Left lung (tissue), 10 donors: ENCODE results near the gene CSNK1G1. TPM values are rescaled to one million over a fixed set of nuclear protein-coding genes. Genes with fewer than 3 reads are reported as not detected.

Experiments used
- ATAC-seq: fragments of 200-7000 bp; cut with Tn5 transposase; one replicate; pipeline ENCODE4 v1.9.1; 2020; ENCODE audit warnings: moderate library complexity
- DNase-seq, 4 donors: peaks; one replicate each; pipeline ENCODE4 v3.0.0-alpha.2; 2013 to 2020
- H3K27ac ChIP-seq, 2 donors: fragments of 200-600 bp; sonication (generic) in 1 of 2; one replicate each; pipeline versions ENCODE4 v1.5.0 to v1.8.0; 2020 to 2021
- H3K27me3 ChIP-seq, 2 donors: fragments of 200-600 bp; sonication (generic) in 1 of 2; one replicate each; pipeline versions ENCODE4 v1.5.0 to v1.8.0; 2020 to 2021
- H3K36me3 ChIP-seq, 2 donors: fragments of 200-600 bp; sonication (generic) in 1 of 2; one replicate each; pipeline versions ENCODE4 v1.5.0 to v1.8.0; 2020 to 2021
- H3K4me1 ChIP-seq, 2 donors: fragments of 200-600 bp; one replicate each; pipeline ENCODE4 v1.8.0; 2021
- H3K4me3 ChIP-seq, 2 donors: fragments of 200-600 bp; sonication (generic) in 1 of 2; one replicate each; pipeline versions ENCODE4 v1.5.0 to v1.8.0; 2020 to 2021; ENCODE audit warnings: mild to moderate bottlenecking in 1 of 2
- H3K9me3 ChIP-seq, 2 donors: fragments of 200-600 bp; sonication (generic) in 1 of 2; one replicate each; pipeline versions ENCODE4 v1.5.0 to v1.8.0; 2020 to 2021
- intact Hi-C, 2 donors: fragments of 100-400 bp; cut with DNase I; formaldehyde crosslinking; loops; one replicate each; pipeline versions ENCODE4 v1.11.2 to v1.14.2; 2022
- polyA plus RNA-seq, 6 donors: library from polyadenylated mRNA; unstranded; fragments of 120-200 nt; gene quantifications; one replicate each; pipeline ENCODE4 v1.2.1, GENCODE V29; 2013; ENCODE audit not compliant: insufficient read length in 6 of 6
- total RNA-seq, 2 donors: library from RNA; stranded (reverse); fragmentation: NEBNext Ultra II Directional; extraction: Animal tissue kit (Norgen Biotek cat#: 25700); gene quantifications; one replicate each; pipeline ENCODE4 v1.2.1, GENCODE V29; 2021
- TF ChIP-seq, protein P1 (sequence below), 2 donors: fragments of 200-600 bp; sonication (generic) in 1 of 2; IDR thresholded peaks; one replicate each; pipeline versions ENCODE4 v1.5.0 to v1.8.0; 2021; ENCODE audit warnings: antibody characterized with exemption in 2 of 2
- donor health status: DM: no; HTN: yes; CAD: no.
- donor health status: DM: no; HTN: no; CAD: no.

The CSNK1G1 gene
- total and polyA plus RNA-seq, 8 donors, result 17.7 to 23.1 (median 20.5) TPM

- no peak overlapping the region for H3K27ac ChIP-seq
- H3K4me3 ChIP-seq, result no peak overlapping the region
- no peak for DNase-seq
- H3K9me3 ChIP-seq, result peaks cover 0 to 6% of the 10 kb centered on the region in 2 donors
- H3K4me1 ChIP-seq, result no peaks in the 10 kb centered on the region
- ATAC-seq, result no peak
- no peaks in the 10 kb centered on the region for H3K36me3 ChIP-seq
- TF ChIP-seq, protein P1, sequence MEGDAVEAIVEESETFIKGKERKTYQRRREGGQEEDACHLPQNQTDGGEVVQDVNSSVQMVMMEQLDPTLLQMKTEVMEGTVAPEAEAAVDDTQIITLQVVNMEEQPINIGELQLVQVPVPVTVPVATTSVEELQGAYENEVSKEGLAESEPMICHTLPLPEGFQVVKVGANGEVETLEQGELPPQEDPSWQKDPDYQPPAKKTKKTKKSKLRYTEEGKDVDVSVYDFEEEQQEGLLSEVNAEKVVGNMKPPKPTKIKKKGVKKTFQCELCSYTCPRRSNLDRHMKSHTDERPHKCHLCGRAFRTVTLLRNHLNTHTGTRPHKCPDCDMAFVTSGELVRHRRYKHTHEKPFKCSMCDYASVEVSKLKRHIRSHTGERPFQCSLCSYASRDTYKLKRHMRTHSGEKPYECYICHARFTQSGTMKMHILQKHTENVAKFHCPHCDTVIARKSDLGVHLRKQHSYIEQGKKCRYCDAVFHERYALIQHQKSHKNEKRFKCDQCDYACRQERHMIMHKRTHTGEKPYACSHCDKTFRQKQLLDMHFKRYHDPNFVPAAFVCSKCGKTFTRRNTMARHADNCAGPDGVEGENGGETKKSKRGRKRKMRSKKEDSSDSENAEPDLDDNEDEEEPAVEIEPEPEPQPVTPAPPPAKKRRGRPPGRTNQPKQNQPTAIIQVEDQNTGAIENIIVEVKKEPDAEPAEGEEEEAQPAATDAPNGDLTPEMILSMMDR (IDR thresholded peaks at IDR 0.05), result no peak
- intact Hi-C loops, result no loop called here
- H3K27me3 ChIP-seq, result no peaks in the 10 kb centered on the region
These were observed 91.5 kb downstream of the CSNK1G1 start for GRCh38 chr15:64264502-64264901.

GRCh38 chr15:64263567-64263966 is 92.4 kb downstream of the CSNK1G1 start:
- Histone ChIP-seq H3K4me3 (no peak overlapping the region), H3K27me3 (no peaks in the 10 kb centered on the region), H3K36me3 (no peaks in the 10 kb centered on the region), H3K9me3 (peaks cover 0 to 6% of the 10 kb centered on the region in 2 donors), H3K4me1 (no peaks in the 10 kb centered on the region), H3K27ac (no peak overlapping the region)
- TF ChIP-seq, protein P1 (IDR thresholded peaks at IDR 0.05), result no peak
- ATAC-seq, result no peak
- no peak for DNase-seq
- intact Hi-C loops, result no loop called here

DNA sequence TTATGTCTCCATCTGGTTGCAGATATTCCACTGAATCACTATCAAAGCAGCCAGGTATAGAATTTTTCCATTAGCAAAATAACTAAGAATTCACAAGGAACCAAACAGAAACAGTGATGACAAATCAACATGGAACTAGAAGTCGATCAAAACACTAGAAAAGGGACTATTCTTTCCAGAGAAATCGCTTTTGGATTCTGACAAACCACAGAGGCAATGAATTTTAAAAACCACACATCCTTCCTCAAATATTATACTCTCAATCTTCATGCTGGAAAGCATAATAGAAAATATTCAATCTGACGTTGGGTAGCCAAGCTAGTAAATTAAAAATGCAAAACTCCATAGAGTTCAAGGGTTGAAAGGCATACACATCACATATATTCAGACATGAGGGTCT is 99.9 kb downstream of the CSNK1G1 start:
- Histone ChIP-seq H3K36me3 (no peaks in the 10 kb centered on the region), H3K9me3 (no peaks in the 10 kb centered on the region), H3K27me3 (no peaks in the 10 kb centered on the region), H3K4me3 (no peak overlapping the region), H3K27ac (no peak overlapping the region), H3K4me1 (no peaks in the 10 kb centered on the region)
- DNase-seq (no peak), ATAC-seq (no peak)
- TF ChIP-seq, protein P1 (IDR thresholded peaks at IDR 0.05), result no peak
- intact Hi-C loops, result no loop called here

DNA sequence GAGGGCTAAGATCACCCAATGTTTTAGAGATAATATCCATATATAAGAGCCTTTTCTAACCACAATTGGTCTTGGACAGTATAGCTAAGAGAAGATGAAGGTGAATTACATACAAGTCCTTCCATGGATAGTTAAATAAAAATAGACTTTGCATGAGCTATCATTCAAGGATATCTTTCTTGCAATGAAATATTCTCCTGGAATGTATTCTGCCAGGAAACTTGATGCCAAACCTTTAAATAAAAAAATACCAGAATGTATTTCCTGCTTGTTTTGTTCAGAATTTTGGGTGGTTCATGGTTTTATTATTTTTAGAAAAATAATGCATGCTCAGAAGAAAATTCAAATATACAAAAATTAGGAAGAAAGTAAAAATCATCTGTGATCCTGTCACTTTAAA is 104.3 kb downstream of the CSNK1G1 start:
- ATAC-seq (no peak), DNase-seq (no peak)
- no peak overlapping the region for H3K27ac ChIP-seq
- H3K9me3 ChIP-seq, result no peaks in the 10 kb centered on the region
- H3K4me3 ChIP-seq, result no peak overlapping the region
- no peaks in the 10 kb centered on the region for H3K27me3 ChIP-seq
- intact Hi-C loops, result no loop called here
- peaks cover 0 to 5% of the 10 kb centered on the region in 2 donors for H3K36me3 ChIP-seq
- TF ChIP-seq, protein P1 (IDR thresholded peaks at IDR 0.05), result no peak
- H3K4me1 ChIP-seq, result peaks cover 4 to 9% of the 10 kb centered on the region in 2 donors

DNA sequence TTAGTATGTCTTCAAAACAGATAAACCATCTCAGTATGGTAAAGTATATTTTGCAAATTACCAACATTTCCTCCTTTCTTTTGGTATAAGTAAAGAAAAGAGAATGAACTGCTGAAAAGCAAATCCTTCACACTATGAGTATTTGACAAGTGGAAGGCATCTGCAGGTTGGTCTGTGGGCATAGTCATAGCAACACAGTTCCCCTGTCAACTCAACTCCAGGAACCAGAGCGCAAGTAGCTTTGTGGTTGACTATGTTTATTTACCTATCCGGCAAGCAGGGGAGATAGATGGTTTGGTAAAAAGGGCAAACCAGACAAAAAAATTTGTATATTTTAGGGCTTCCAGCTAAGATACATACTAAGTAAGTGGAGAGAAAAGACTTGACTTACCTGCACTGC is 104.9 kb downstream of the CSNK1G1 start:
- Histone ChIP-seq H3K9me3 (no peaks in the 10 kb centered on the region), H3K4me3 (no peak overlapping the region), H3K27me3 (no peaks in the 10 kb centered on the region), H3K36me3 (peaks cover 0 to 5% of the 10 kb centered on the region in 2 donors), H3K27ac (no peak overlapping the region), H3K4me1 (peaks cover 4 to 9% of the 10 kb centered on the region in 2 donors)
- DNase-seq (no peak), ATAC-seq (peak; percentile 36)
- TF ChIP-seq, protein P1 (IDR thresholded peaks at IDR 0.05), result no peak
- intact Hi-C loops, result no loop called here
